GM12875 (cell line): ENCODE data around the gene EPB41.
"Not testable (repeated sequence)": the region's sequence is repeated elsewhere in the genome, so short reads cannot be mapped to it uniquely, and the experiment has no call there.

Source experiments
- H3K4me3 ChIP-seq: one replicate; pipeline ENCODE4 v1.5.1; 2011; ENCODE audit warnings: low read depth, low read length, control low read depth
- TF ChIP-seq, protein P1 (sequence below): IDR thresholded peaks from 2 replicates; pipeline ENCODE4 v1.5.1; 2011; ENCODE audit warnings: low read depth, mild to moderate bottlenecking, control low read depth, inconsistent platforms, low read length, moderate library complexity, borderline replicate concordance; ENCODE audit not compliant: insufficient read depth

Gene EPB41

DNA sequence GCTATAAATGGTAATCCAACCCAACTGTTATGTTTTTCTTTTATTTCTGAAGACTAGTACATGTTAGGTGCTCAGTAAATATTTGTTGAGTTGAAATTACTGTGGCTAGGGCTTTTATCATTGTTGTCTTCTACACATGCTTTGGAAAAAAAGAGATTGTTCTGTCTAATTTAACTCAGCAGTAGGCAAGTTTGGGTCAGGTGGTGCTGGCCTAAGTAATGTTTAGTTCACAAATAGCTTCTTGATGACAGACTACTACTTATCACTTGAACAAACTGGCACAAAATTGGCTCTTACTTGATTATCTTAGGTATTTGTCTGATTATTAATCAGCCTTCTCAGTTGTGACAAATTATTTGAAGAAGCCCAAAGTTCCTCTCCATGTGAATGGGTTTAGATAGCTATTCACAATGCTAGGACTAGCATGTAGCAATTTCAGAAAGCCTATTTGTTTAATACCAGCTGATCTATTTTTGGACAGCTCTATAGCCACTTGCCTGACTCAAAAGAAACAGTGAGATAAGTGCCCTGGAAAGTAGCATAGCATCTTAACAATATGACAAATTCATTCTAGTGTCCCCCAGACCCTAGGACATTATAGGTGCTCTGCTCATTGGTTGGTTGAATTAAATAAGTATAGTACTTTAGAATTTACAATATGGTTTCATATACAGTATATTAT, 176.7 kb downstream of the EPB41 start:
- no peak overlapping the region for H3K4me3 ChIP-seq

DNA sequence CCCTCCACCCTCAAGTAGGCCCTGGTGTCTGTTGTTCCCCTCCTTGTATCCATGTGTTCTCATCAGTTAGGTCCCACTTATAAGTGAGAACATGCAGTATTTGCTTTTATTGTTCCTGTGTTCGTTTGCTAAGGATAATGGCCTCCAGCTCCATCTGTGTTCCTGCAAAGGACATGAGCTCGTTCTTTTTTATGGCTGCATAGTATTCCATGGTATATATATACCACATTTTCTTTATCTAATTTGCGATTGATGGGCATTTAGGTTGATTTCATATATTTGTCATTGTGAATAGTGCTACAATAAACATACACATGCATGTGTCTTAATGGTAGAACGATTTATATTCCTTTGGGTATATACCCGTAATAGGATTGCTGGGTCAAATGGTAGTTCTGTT, 178.3 kb downstream of the EPB41 start:
- not testable (repeated sequence) for H3K4me3 ChIP-seq

More for the DNA sequence above, 176.7 kb downstream of the EPB41 start:
- TF ChIP-seq, protein P1, sequence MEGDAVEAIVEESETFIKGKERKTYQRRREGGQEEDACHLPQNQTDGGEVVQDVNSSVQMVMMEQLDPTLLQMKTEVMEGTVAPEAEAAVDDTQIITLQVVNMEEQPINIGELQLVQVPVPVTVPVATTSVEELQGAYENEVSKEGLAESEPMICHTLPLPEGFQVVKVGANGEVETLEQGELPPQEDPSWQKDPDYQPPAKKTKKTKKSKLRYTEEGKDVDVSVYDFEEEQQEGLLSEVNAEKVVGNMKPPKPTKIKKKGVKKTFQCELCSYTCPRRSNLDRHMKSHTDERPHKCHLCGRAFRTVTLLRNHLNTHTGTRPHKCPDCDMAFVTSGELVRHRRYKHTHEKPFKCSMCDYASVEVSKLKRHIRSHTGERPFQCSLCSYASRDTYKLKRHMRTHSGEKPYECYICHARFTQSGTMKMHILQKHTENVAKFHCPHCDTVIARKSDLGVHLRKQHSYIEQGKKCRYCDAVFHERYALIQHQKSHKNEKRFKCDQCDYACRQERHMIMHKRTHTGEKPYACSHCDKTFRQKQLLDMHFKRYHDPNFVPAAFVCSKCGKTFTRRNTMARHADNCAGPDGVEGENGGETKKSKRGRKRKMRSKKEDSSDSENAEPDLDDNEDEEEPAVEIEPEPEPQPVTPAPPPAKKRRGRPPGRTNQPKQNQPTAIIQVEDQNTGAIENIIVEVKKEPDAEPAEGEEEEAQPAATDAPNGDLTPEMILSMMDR, result no peak

- H3K4me3 ChIP-seq, result no peak overlapping the region
- TF ChIP-seq, protein P1, result no peak
Measured at GRCh38 chr1:29094433-29094832, 180.1 kb downstream of the EPB41 start.

GRCh38 chr1:29094954-29095353, 180.6 kb downstream of the EPB41 start:
- TF ChIP-seq, protein P1, result no peak
- no peak overlapping the region for H3K4me3 ChIP-seq

GRCh38 chr1:29096231-29096886, 182.0 kb downstream of the EPB41 start:
- no peak overlapping the region for H3K4me3 ChIP-seq
- TF ChIP-seq, protein P1, result no peak

DNA sequence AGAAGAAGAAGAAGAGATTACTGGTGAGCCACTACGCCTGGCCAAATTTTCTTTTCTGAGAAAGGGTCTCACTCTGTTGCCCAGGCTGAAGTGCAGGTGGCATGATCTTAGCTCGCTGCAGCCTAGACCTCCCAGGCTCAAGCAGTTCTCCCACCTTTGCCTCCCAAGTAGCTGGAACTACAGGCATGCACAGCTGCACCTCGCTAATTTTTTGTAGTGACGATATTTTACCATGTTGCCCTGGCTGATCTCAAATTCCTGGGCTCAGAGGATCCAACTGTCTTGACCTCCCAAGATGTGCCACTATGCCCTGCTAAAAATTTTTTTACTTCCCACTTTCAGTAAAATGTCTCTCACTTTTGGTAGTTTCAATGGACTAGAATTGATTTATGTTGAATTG, 184.9 kb downstream of the EPB41 start:
- no peak overlapping the region for H3K4me3 ChIP-seq
- TF ChIP-seq, protein P1, result no peak

DNA sequence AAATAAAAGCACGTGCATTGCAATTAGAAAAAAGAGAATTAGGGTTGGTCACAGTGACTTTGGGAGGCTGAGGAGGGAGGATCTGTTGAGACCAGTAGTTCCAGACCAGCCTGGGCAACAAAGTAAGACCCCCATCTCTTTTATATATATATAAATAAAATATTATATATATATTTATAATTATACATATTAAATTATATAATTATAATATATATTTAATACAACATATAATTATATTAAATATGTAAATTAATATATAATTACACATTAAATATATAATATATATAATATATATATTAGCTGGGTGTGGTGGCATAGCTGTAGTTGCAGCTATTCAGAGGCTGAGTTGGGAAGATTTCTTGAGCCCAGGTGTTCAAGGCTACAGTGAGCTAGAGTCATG, 186.1 kb downstream of the EPB41 start:
- TF ChIP-seq, protein P1, result no peak
- H3K4me3 ChIP-seq, result no peak overlapping the region
